ENCODE measurements around the gene EPB41L2.

DNA sequence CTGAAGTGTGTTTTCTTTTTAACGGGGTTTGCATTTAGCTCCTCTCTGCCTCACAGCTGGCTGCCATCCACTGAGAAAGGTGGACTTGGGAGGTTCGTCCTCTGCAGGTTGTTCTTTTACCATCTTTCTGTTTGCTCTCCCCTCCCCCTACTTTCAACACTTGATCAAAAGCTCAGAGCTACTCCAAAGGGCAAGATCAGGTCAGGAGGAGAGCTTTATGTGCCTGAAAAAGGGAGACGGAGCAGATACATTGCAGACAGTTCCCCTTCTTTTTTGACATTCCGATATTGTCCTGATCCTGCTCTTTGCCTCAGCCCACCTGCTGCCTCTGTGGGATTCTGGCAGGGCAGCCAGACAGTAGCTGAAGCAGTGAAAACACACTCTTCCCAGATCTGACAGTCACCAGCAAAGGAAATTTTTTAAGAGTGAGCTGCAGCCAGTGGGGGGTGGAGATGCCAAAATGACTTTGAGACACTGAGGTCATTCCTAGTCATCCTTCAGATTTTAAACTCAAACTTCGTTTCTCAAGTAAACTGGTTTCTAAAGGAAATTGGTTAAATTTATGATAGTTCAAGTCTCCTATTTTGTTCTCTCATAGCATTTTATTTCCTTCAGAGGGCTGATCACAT lies 209.4 kb downstream of the EPB41L2 start:
- TF ChIP-seq EZH2 (IDR thresholded peaks at IDR 0.05; ENCODE audit: borderline replicate concordance, low read depth, low read length, poor library complexity, severe bottlenecking): no peak
- TF ChIP-seq, protein P1, sequence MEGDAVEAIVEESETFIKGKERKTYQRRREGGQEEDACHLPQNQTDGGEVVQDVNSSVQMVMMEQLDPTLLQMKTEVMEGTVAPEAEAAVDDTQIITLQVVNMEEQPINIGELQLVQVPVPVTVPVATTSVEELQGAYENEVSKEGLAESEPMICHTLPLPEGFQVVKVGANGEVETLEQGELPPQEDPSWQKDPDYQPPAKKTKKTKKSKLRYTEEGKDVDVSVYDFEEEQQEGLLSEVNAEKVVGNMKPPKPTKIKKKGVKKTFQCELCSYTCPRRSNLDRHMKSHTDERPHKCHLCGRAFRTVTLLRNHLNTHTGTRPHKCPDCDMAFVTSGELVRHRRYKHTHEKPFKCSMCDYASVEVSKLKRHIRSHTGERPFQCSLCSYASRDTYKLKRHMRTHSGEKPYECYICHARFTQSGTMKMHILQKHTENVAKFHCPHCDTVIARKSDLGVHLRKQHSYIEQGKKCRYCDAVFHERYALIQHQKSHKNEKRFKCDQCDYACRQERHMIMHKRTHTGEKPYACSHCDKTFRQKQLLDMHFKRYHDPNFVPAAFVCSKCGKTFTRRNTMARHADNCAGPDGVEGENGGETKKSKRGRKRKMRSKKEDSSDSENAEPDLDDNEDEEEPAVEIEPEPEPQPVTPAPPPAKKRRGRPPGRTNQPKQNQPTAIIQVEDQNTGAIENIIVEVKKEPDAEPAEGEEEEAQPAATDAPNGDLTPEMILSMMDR (conservative IDR thresholded peaks at IDR 0.05; ENCODE audit: low read depth, low read length): no peak
